ENCODE measurements around the gene SNRNP48. TPM values are rescaled to one million over a fixed set of nuclear protein-coding genes. Genes with fewer than 3 reads are reported as not detected.

The SNRNP48 gene
- total RNA-seq, 1 donor from 2014 or later, result 9.7 TPM

GRCh38 chr6:7629321-7629720, 39.3 kb downstream of the SNRNP48 start:
- H3K4me3 Mint-ChIP-seq (ENCODE audit: unreplicated experiment), result no peak overlapping the region
- H3K9me3 Mint-ChIP-seq (ENCODE audit: low read depth), result peaks cover 8% of the 10 kb centered on the region
- no peaks in the 10 kb centered on the region for H3K27me3 Mint-ChIP-seq (ENCODE audit: low read depth)
- TF ChIP-seq, protein P1, sequence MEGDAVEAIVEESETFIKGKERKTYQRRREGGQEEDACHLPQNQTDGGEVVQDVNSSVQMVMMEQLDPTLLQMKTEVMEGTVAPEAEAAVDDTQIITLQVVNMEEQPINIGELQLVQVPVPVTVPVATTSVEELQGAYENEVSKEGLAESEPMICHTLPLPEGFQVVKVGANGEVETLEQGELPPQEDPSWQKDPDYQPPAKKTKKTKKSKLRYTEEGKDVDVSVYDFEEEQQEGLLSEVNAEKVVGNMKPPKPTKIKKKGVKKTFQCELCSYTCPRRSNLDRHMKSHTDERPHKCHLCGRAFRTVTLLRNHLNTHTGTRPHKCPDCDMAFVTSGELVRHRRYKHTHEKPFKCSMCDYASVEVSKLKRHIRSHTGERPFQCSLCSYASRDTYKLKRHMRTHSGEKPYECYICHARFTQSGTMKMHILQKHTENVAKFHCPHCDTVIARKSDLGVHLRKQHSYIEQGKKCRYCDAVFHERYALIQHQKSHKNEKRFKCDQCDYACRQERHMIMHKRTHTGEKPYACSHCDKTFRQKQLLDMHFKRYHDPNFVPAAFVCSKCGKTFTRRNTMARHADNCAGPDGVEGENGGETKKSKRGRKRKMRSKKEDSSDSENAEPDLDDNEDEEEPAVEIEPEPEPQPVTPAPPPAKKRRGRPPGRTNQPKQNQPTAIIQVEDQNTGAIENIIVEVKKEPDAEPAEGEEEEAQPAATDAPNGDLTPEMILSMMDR (IDR thresholded peaks at IDR 0.05), result no peak
- peaks cover 2% of the 10 kb centered on the region for H3K36me3 Mint-ChIP-seq (ENCODE audit: low read depth)
- H3K4me1 Mint-ChIP-seq (ENCODE audit: low read depth), result peaks cover 4% of the 10 kb centered on the region
- no peak overlapping the region for H3K27ac Mint-ChIP-seq (ENCODE audit: unreplicated experiment)
- no peak for DNase-seq (ENCODE audit: low spot score)

DNA sequence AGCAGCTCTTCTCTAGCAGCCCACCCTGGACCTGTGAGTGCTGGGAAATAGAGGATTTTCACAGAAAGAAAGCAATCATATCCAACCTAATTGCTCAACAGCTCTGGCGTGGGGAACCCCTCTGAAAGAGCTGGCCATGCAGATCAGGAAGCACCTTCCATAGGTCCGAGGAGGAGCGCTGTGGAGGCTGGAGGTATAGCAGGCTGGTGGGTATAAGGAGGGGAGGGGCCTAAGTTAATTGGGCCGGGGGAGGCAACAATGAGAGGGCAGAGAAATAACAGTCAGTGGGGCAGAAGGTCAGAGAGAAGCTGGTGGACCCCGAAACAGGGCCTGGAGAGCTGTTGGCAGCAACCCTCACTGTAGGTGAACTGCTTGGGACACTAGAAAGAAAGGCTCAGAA, 40.8 kb downstream of the SNRNP48 start:
- Mint-ChIP-seq H3K4me3 (ENCODE audit: unreplicated experiment) (no peak overlapping the region), H3K9me3 (ENCODE audit: low read depth) (peaks cover 9% of the 10 kb centered on the region), H3K27me3 (ENCODE audit: low read depth) (no peaks in the 10 kb centered on the region), H3K4me1 (ENCODE audit: low read depth) (no peaks in the 10 kb centered on the region), H3K36me3 (ENCODE audit: low read depth) (peaks cover 2% of the 10 kb centered on the region), H3K27ac (ENCODE audit: unreplicated experiment) (no peak overlapping the region)
- TF ChIP-seq, protein P1 (IDR thresholded peaks at IDR 0.05), result no peak
- DNase-seq (ENCODE audit: low spot score), result no peak

- Mint-ChIP-seq H3K9me3 (ENCODE audit: low read depth) (peaks cover 12% of the 10 kb centered on the region), H3K27me3 (ENCODE audit: low read depth) (no peaks in the 10 kb centered on the region), H3K4me3 (ENCODE audit: unreplicated experiment) (no peak overlapping the region), H3K36me3 (ENCODE audit: low read depth) (peaks cover 2% of the 10 kb centered on the region), H3K4me1 (ENCODE audit: low read depth) (no peaks in the 10 kb centered on the region), H3K27ac (ENCODE audit: unreplicated experiment) (no peak overlapping the region)
- TF ChIP-seq, protein P1 (IDR thresholded peaks at IDR 0.05), result no peak
- no peak for DNase-seq (ENCODE audit: low spot score)
Observed at GRCh38 chr6:7631466-7631865, 41.5 kb downstream of the SNRNP48 start.

GRCh38 chr6:7632501-7633290, 42.7 kb downstream of the SNRNP48 start:
- Mint-ChIP-seq H3K9me3 (ENCODE audit: low read depth) (peaks cover 10% of the 10 kb centered on the region), H3K4me1 (ENCODE audit: low read depth) (no peaks in the 10 kb centered on the region), H3K36me3 (ENCODE audit: low read depth) (no peaks in the 10 kb centered on the region), H3K27me3 (ENCODE audit: low read depth) (no peaks in the 10 kb centered on the region), H3K27ac (ENCODE audit: unreplicated experiment) (no peak overlapping the region), H3K4me3 (ENCODE audit: unreplicated experiment) (no peak overlapping the region)
- TF ChIP-seq, protein P1 (IDR thresholded peaks at IDR 0.05), result no peak
- no peak for DNase-seq (ENCODE audit: low spot score)

DNA sequence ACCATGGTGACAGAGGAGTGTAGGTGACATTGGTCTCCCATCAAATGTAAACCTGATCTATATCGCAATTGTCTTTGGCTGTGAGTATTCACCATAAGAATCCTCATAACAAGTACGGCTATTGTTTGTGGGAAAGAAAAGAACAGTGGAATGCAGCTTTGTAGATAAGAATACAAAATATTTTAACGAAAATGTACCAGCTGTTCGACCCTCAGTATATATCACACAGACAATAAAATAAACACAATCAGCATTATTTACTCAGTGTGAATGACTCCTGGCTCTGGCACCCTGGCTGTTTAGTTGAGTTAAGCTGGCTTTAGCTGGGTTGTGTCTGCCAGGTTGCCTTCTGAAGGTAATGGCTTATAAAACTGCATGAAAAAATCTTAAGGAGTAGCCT, 43.4 kb downstream of the SNRNP48 start:
- no peaks in the 10 kb centered on the region for H3K36me3 Mint-ChIP-seq (ENCODE audit: low read depth)
- no peak for DNase-seq (ENCODE audit: low spot score)
- peaks cover 10% of the 10 kb centered on the region for H3K9me3 Mint-ChIP-seq (ENCODE audit: low read depth)
- H3K27ac Mint-ChIP-seq (ENCODE audit: unreplicated experiment), result no peak overlapping the region
- H3K4me1 Mint-ChIP-seq (ENCODE audit: low read depth), result no peaks in the 10 kb centered on the region
- H3K4me3 Mint-ChIP-seq (ENCODE audit: unreplicated experiment), result no peak overlapping the region
- TF ChIP-seq, protein P1 (IDR thresholded peaks at IDR 0.05), result no peak
- H3K27me3 Mint-ChIP-seq (ENCODE audit: low read depth), result no peaks in the 10 kb centered on the region
